ENCODE results near the gene FKBP5.

FKBP5 gene

GRCh38 chr6:35717449-35718374 is 29.0 kb upstream of the FKBP5 start:
- no peak overlapping the region for H3K4me3 ChIP-seq (replicated peaks; ENCODE audit: low read depth, low read length)
- DNase-seq (ENCODE audit: low read depth) = no peak
- TF ChIP-seq CTCF (IDR thresholded peaks at IDR 0.05; ENCODE audit: low read length, missing control alignments) = no peak

- no peak for DNase-seq (ENCODE audit: low read depth)
- H3K4me3 ChIP-seq (replicated peaks; ENCODE audit: low read depth, low read length) = no peak overlapping the region
- TF ChIP-seq CTCF (IDR thresholded peaks at IDR 0.05; ENCODE audit: low read length, missing control alignments) = no peak
Observed at GRCh38 chr6:35716798-35717197, 28.1 kb upstream of the FKBP5 start.

- no peak overlapping the region for H3K4me3 ChIP-seq (replicated peaks; ENCODE audit: low read depth, low read length)
- no peak for DNase-seq (ENCODE audit: low read depth)
- TF ChIP-seq CTCF (IDR thresholded peaks at IDR 0.05; ENCODE audit: low read length, missing control alignments) = no peak
Observed at GRCh38 chr6:35713006-35713767, 24.5 kb upstream of the FKBP5 start.

GRCh38 chr6:35711731-35712130 is 23.0 kb upstream of the FKBP5 start:
- DNase-seq (ENCODE audit: low read depth) = no peak
- no peak overlapping the region for H3K4me3 ChIP-seq (replicated peaks; ENCODE audit: low read depth, low read length)
- TF ChIP-seq CTCF (IDR thresholded peaks at IDR 0.05; ENCODE audit: low read length, missing control alignments) = no peak

- peak; percentile 35 for DNase-seq (ENCODE audit: low read depth)
- H3K4me3 ChIP-seq (replicated peaks; ENCODE audit: low read depth, low read length) = no peak overlapping the region
- TF ChIP-seq CTCF (IDR thresholded peaks at IDR 0.05; ENCODE audit: low read length, missing control alignments) = no peak
Observed at GRCh38 chr6:35710241-35710847, 21.6 kb upstream of the FKBP5 start.

- no peak for DNase-seq (ENCODE audit: low read depth)
- no peak for TF ChIP-seq CTCF (IDR thresholded peaks at IDR 0.05; ENCODE audit: low read length, missing control alignments)
- H3K4me3 ChIP-seq (replicated peaks; ENCODE audit: low read depth, low read length) = no peak overlapping the region
Observed at GRCh38 chr6:35708585-35708984, 19.9 kb upstream of the FKBP5 start.
